Measurements from ENCODE around the gene HEY2. TPM values are rescaled to one million over a fixed set of nuclear protein-coding genes. Genes with fewer than 3 reads are reported as not detected.

Gene HEY2
- total RNA-seq, 6 experiments from 2014 or later: not detected

GRCh38 chr6:125753218-125753936, 3.9 kb downstream of the HEY2 start:
- Mint-ChIP-seq H3K9me3 (no peaks in the 10 kb centered on the region), H3K36me3 (ENCODE audit: low read depth) (no peaks in the 10 kb centered on the region), H3K4me1 (ENCODE audit: low read depth) (peaks cover 18% of the 10 kb centered on the region), H3K4me3 (no peak overlapping the region), H3K27me3 (ENCODE audit: insufficient read depth) (peaks cover 24% of the 10 kb centered on the region), H3K27ac (no peak overlapping the region)
- DNase-seq: peak; percentile 34
- TF ChIP-seq CTCF (IDR thresholded peaks at IDR 0.05): peak; percentile 75

GRCh38 chr6:125753937-125754259, 4.5 kb downstream of the HEY2 start:
- H3K27ac Mint-ChIP-seq: no peak overlapping the region
- H3K9me3 Mint-ChIP-seq: no peaks in the 10 kb centered on the region
- no peak for DNase-seq
- H3K4me3 Mint-ChIP-seq: no peak overlapping the region
- H3K27me3 Mint-ChIP-seq (ENCODE audit: insufficient read depth): peaks cover 20% of the 10 kb centered on the region
- no peak; the same call in 1 of the 2 replicates for TF ChIP-seq CTCF (IDR thresholded peaks at IDR 0.05)
- no peaks in the 10 kb centered on the region for H3K36me3 Mint-ChIP-seq (ENCODE audit: low read depth)
- peaks cover 13% of the 10 kb centered on the region for H3K4me1 Mint-ChIP-seq (ENCODE audit: low read depth)

- DNase-seq: no peak
- Mint-ChIP-seq H3K4me1 (ENCODE audit: low read depth) (peaks cover 12% of the 10 kb centered on the region), H3K9me3 (no peaks in the 10 kb centered on the region), H3K36me3 (ENCODE audit: low read depth) (no peaks in the 10 kb centered on the region), H3K4me3 (no peak overlapping the region), H3K27me3 (ENCODE audit: insufficient read depth) (peaks cover 24% of the 10 kb centered on the region), H3K27ac (no peak overlapping the region)
- no peak for TF ChIP-seq CTCF (IDR thresholded peaks at IDR 0.05)
Observed at GRCh38 chr6:125754566-125754965, 5.1 kb downstream of the HEY2 start.

- TF ChIP-seq CTCF (IDR thresholded peaks at IDR 0.05): peak; percentile 47; the same call in 1 of the 2 replicates
- no peaks in the 10 kb centered on the region for H3K4me1 Mint-ChIP-seq (ENCODE audit: low read depth)
- DNase-seq: no peak
- no peaks in the 10 kb centered on the region for H3K9me3 Mint-ChIP-seq
- H3K36me3 Mint-ChIP-seq (ENCODE audit: low read depth): no peaks in the 10 kb centered on the region
- no peak overlapping the region for H3K27ac Mint-ChIP-seq
- no peak overlapping the region for H3K4me3 Mint-ChIP-seq
- H3K27me3 Mint-ChIP-seq (ENCODE audit: insufficient read depth): peaks cover 19% of the 10 kb centered on the region
Observed at GRCh38 chr6:125759184-125759902, 9.9 kb downstream of the HEY2 start.

- Mint-ChIP-seq H3K4me3 (no peak overlapping the region), H3K4me1 (ENCODE audit: low read depth) (no peaks in the 10 kb centered on the region), H3K27me3 (ENCODE audit: insufficient read depth) (peaks cover 19% of the 10 kb centered on the region), H3K9me3 (no peaks in the 10 kb centered on the region), H3K36me3 (ENCODE audit: low read depth) (no peaks in the 10 kb centered on the region), H3K27ac (no peak overlapping the region)
- no peak for TF ChIP-seq CTCF (IDR thresholded peaks at IDR 0.05)
- DNase-seq: no peak
Observed at GRCh38 chr6:125759959-125760457, 10.6 kb downstream of the HEY2 start.
